Activated naive CD4-positive, alpha-beta T cell treated with anti-CD3 and anti-CD28 coated beads, Interleukin-2, amount 50 U/mL, for 16 hours (primary cell): ENCODE results near the gene ADORA1.

Experiments used
- DNase-seq: peaks from one replicate; pipeline ENCODE4 v3.0.0-alpha.2; 2020

ADORA1 gene

GRCh38 chr1:203143641-203144040, 16.1 kb downstream of the ADORA1 start:
- DNase-seq, result no peak

GRCh38 chr1:203144661-203145060, 17.1 kb downstream of the ADORA1 start:
- no peak for DNase-seq

- no peak for DNase-seq
Observed at GRCh38 chr1:203145321-203146041, 18.0 kb downstream of the ADORA1 start.

GRCh38 chr1:203146042-203146369, 18.5 kb downstream of the ADORA1 start:
- no peak for DNase-seq

- no peak for DNase-seq
Observed at GRCh38 chr1:203146537-203146936, 19.0 kb downstream of the ADORA1 start.

GRCh38 chr1:203147376-203147775, 19.9 kb downstream of the ADORA1 start:
- DNase-seq, result no peak

- no peak for DNase-seq
Observed at GRCh38 chr1:203148127-203148526, 20.6 kb downstream of the ADORA1 start.

GRCh38 chr1:203148579-203148978, 21.1 kb downstream of the ADORA1 start:
- no peak for DNase-seq

GRCh38 chr1:203149188-203149840, 21.8 kb downstream of the ADORA1 start:
- DNase-seq, result no peak

GRCh38 chr1:203150511-203151297, 23.2 kb downstream of the ADORA1 start:
- DNase-seq, result no peak

GRCh38 chr1:203151362-203152157, 24.0 kb downstream of the ADORA1 start:
- no peak for DNase-seq

GRCh38 chr1:203152158-203153034, 24.9 kb downstream of the ADORA1 start:
- DNase-seq, result no peak

- no peak for DNase-seq
Observed at GRCh38 chr1:203153051-203153988, 25.8 kb downstream of the ADORA1 start.

- no peak for DNase-seq
Observed at GRCh38 chr1:203153989-203154821, 26.7 kb downstream of the ADORA1 start.

GRCh38 chr1:203156280-203156679, 28.8 kb downstream of the ADORA1 start:
- no peak for DNase-seq

GRCh38 chr1:203158423-203158822, 30.9 kb downstream of the ADORA1 start:
- DNase-seq, result no peak

GRCh38 chr1:203158960-203159665, 31.6 kb downstream of the ADORA1 start:
- no peak for DNase-seq

- DNase-seq, result no peak
Observed at GRCh38 chr1:203159844-203160243, 32.3 kb downstream of the ADORA1 start.

- no peak for DNase-seq
Observed at GRCh38 chr1:203161175-203161574, 33.6 kb downstream of the ADORA1 start.
